SK-N-SH treated with all-trans-retinoic acid at 6 μM for 48 hours (cell line): Measurements from ENCODE around the gene PTPRD.

Experiments used
- ATAC-seq: fragments of 200-7000 bp; cut with Tn5 transposase; 3 replicates; pipeline ENCODE4 v1.9.1; 2020; ENCODE audit warnings: mild to moderate bottlenecking, moderate library complexity
- ARNTL ChIP-seq: fragments of 450-650 bp; formaldehyde crosslinking; IDR thresholded peaks from 2 replicates; pipeline ENCODE4 v1.5.0; 2020; ENCODE audit warnings: low read depth, mild to moderate bottlenecking, moderate library complexity, borderline replicate concordance
- BACH2 ChIP-seq: fragments of 250-450 bp; sonication (Bioruptor Pico); IDR thresholded peaks from 2 replicates; pipeline ENCODE4 v1.9.0; 2021; ENCODE audit warnings: mild to moderate bottlenecking, borderline replicate concordance
- CREB5 ChIP-seq: fragments of 250-450 bp; sonication (Bioruptor Pico); IDR thresholded peaks from 2 replicates; pipeline ENCODE4 v1.5.1; 2020; ENCODE audit warnings: low read depth, mild to moderate bottlenecking, moderate library complexity
- CSDC2 ChIP-seq: fragments of 250-450 bp; sonication (Bioruptor Pico); IDR thresholded peaks from 2 replicates; pipeline ENCODE4 v1.5.0; 2020; ENCODE audit warnings: mild to moderate bottlenecking, moderate library complexity
- CSRNP3 ChIP-seq: fragments of 250-450 bp; sonication (Bioruptor Pico); IDR thresholded peaks from 2 replicates; pipeline ENCODE4 v1.5.1; 2021; ENCODE audit warnings: mild to moderate bottlenecking, moderate library complexity
- ESRRG ChIP-seq: fragments of 250-450 bp; sonication (Bioruptor Pico); IDR thresholded peaks from 2 replicates; pipeline ENCODE4 v1.6.1; 2021; ENCODE audit warnings: mild to moderate bottlenecking
- GLIS3 ChIP-seq: fragments of 250-450 bp; sonication (Bioruptor Pico); IDR thresholded peaks from 2 replicates; pipeline ENCODE4 v1.5.0; 2020; ENCODE audit warnings: mild to moderate bottlenecking, moderate library complexity
- OSR1 ChIP-seq: fragments of 250-450 bp; sonication (Bioruptor Pico); IDR thresholded peaks from 2 replicates; pipeline ENCODE4 v1.8.0; 2022; ENCODE audit warnings: moderate library complexity, mild to moderate bottlenecking, inconsistent platforms
- PATZ1 ChIP-seq: fragments of 250-450 bp; sonication (Bioruptor Pico); IDR thresholded peaks from 2 replicates; pipeline ENCODE4 v1.8.0; 2020; ENCODE audit warnings: mild to moderate bottlenecking, moderate library complexity, borderline replicate concordance
- POU6F1 ChIP-seq: fragments of 250-450 bp; sonication (Bioruptor Pico); IDR thresholded peaks from 2 replicates; pipeline ENCODE4 v1.8.0; 2021; ENCODE audit warnings: low read depth, mild to moderate bottlenecking, moderate library complexity, borderline replicate concordance
- PPARA ChIP-seq: fragments of 250-450 bp; sonication (Bioruptor Pico); IDR thresholded peaks from 2 replicates; pipeline ENCODE4 v1.5.0; 2020; ENCODE audit warnings: mild to moderate bottlenecking, borderline replicate concordance
- SNAI2 ChIP-seq: fragments of 250-450 bp; sonication (Bioruptor Pico); IDR thresholded peaks from 2 replicates; pipeline ENCODE4 v1.5.0; 2020; ENCODE audit warnings: mild to moderate bottlenecking, moderate library complexity
- TCF4 ChIP-seq: fragments of 250-450 bp; sonication (Bioruptor Pico); IDR thresholded peaks from 2 replicates; pipeline ENCODE4 v1.8.0; 2021; ENCODE audit warnings: mild to moderate bottlenecking, moderate library complexity, borderline replicate concordance
- TOX ChIP-seq: fragments of 250-450 bp; sonication (Bioruptor Pico); IDR thresholded peaks from 2 replicates; pipeline ENCODE4 v1.8.0; 2021; ENCODE audit warnings: mild to moderate bottlenecking, moderate library complexity, borderline replicate concordance
- TSHZ2 ChIP-seq: fragments of 250-450 bp; sonication (Bioruptor Pico); IDR thresholded peaks from 2 replicates; pipeline ENCODE4 v1.5.0; 2020; ENCODE audit warnings: mild to moderate bottlenecking, moderate library complexity
- ZC3H10 ChIP-seq: fragments of 250-450 bp; sonication (Bioruptor Pico); IDR thresholded peaks from 2 replicates; pipeline ENCODE4 v1.5.1; 2021; ENCODE audit warnings: mild to moderate bottlenecking, moderate library complexity
- ZFP3 ChIP-seq: fragments of 250-450 bp; sonication (Bioruptor Pico); IDR thresholded peaks from 2 replicates; pipeline ENCODE4 v1.5.0; 2020; ENCODE audit warnings: mild to moderate bottlenecking, moderate library complexity
- ZFP30 ChIP-seq: fragments of 450-650 bp; formaldehyde crosslinking; IDR thresholded peaks from 2 replicates; pipeline ENCODE4 v1.5.0; 2022; ENCODE audit warnings: mild to moderate bottlenecking, moderate library complexity
- ZNF565 ChIP-seq: fragments of 450-650 bp; formaldehyde crosslinking; conservative IDR thresholded peaks from 2 replicates; pipeline ENCODE4 v1.5.0; 2020; ENCODE audit warnings: low read depth, mild to moderate bottlenecking, moderate library complexity
- ZNF70 ChIP-seq: fragments of 450-650 bp; formaldehyde crosslinking; IDR thresholded peaks from 2 replicates; pipeline ENCODE4 v1.5.0; 2020; ENCODE audit warnings: mild to moderate bottlenecking, moderate library complexity
- ZNF8 ChIP-seq: fragments of 450-650 bp; formaldehyde crosslinking; IDR thresholded peaks from 2 replicates; pipeline ENCODE4 v1.5.0; 2020; ENCODE audit warnings: mild to moderate bottlenecking, moderate library complexity

The PTPRD gene

GRCh38 chr9:8531826-8532415 is 2080.9 kb downstream of the PTPRD start:
- TF ChIP-seq OSR1 (CRISPR knock-in tag) = no peak
- no peak for TF ChIP-seq ESRRG (CRISPR knock-in tag)
- TF ChIP-seq ARNTL (CRISPR knock-in tag) = no peak
- no peak for TF ChIP-seq PPARA (CRISPR knock-in tag)
- no peak for TF ChIP-seq ZNF8 (CRISPR knock-in tag)
- TF ChIP-seq ZFP30 (CRISPR knock-in tag) = no peak
- TF ChIP-seq TSHZ2 (CRISPR knock-in tag) = no peak
- TF ChIP-seq CSDC2 (CRISPR knock-in tag) = no peak
- TF ChIP-seq PATZ1 (CRISPR knock-in tag) = no peak
- no peak for TF ChIP-seq ZNF565 (CRISPR knock-in tag)
- TF ChIP-seq ZC3H10 (CRISPR knock-in tag) = no peak
- TF ChIP-seq TCF4 = no peak
- no peak for TF ChIP-seq GLIS3 (CRISPR knock-in tag)
- no peak for TF ChIP-seq BACH2 (CRISPR knock-in tag)
- no peak for TF ChIP-seq CSRNP3 (CRISPR knock-in tag)
- no peak for TF ChIP-seq ZNF70
- TF ChIP-seq TOX (CRISPR knock-in tag) = no peak
- no peak for TF ChIP-seq POU6F1 (CRISPR knock-in tag)
- no peak for ATAC-seq

- no peak for ATAC-seq
- TF ChIP-seq SNAI2 (CRISPR knock-in tag) (no peak), ZC3H10 (CRISPR knock-in tag) (no peak), PATZ1 (CRISPR knock-in tag) (no peak), TOX (CRISPR knock-in tag) (no peak), TSHZ2 (CRISPR knock-in tag) (no peak), ZNF565 (CRISPR knock-in tag) (no peak), ZFP3 (CRISPR knock-in tag) (no peak), CSRNP3 (CRISPR knock-in tag) (no peak), POU6F1 (CRISPR knock-in tag) (no peak), ZNF70 (no peak), GLIS3 (CRISPR knock-in tag) (no peak), CSDC2 (CRISPR knock-in tag) (no peak), CREB5 (CRISPR knock-in tag) (no peak)
Observed at GRCh38 chr9:8521112-8521511, 2091.7 kb downstream of the PTPRD start.
